Skeletal muscle tissue (tissue), 4 donors: ENCODE data around the gene XRCC6. TPM values are rescaled to one million over a fixed set of nuclear protein-coding genes. Genes with fewer than 3 reads are reported as not detected.
"Not testable (repeated sequence)": the region's sequence is repeated elsewhere in the genome, so short reads cannot be mapped to it uniquely, and the experiment has no call there.

Source experiments
- H3K27ac ChIP-seq: one replicate; pipeline ENCODE4 v1.7.0; 2013; ENCODE audit warnings: mild to moderate bottlenecking, low read depth, low read length, inconsistent platforms
- H3K27me3 ChIP-seq, 3 donors: one replicate each; pipeline ENCODE4 v1.7.0; 2013; ENCODE audit warnings: low read length in 3 of 3; ENCODE audit not compliant: control insufficient read depth in 3 of 3, insufficient read depth in 3 of 3
- H3K36me3 ChIP-seq, 3 donors: one replicate each; pipeline ENCODE4 v1.7.0; 2013; ENCODE audit warnings: low read length in 3 of 3; ENCODE audit not compliant: control insufficient read depth in 3 of 3, insufficient read depth in 3 of 3
- H3K4me1 ChIP-seq, 3 donors: one replicate each; pipeline ENCODE4 v1.7.0; 2013; ENCODE audit warnings: low read length in 3 of 3, mild to moderate bottlenecking in 3 of 3; ENCODE audit not compliant: control insufficient read depth in 3 of 3, insufficient read depth in 3 of 3
- H3K4me3 ChIP-seq, 3 donors: one replicate each; pipeline ENCODE4 v1.7.0; 2013; ENCODE audit warnings: low read length in 3 of 3
- H3K9ac ChIP-seq, 3 donors: one replicate each; pipeline ENCODE4 v1.7.0; 2013; ENCODE audit warnings: low read length in 3 of 3, mild to moderate bottlenecking in 3 of 3, moderate library complexity in 2 of 3, low read depth in 1 of 3
- H3K9me3 ChIP-seq, 3 donors: one replicate each; pipeline ENCODE4 v1.7.0; 2013; ENCODE audit warnings: low read length in 3 of 3; ENCODE audit not compliant: control insufficient read depth in 3 of 3
- total RNA-seq: library from RNA; depleted of rRNA; stranded (reverse); fragments of >200 nt; gene quantifications from one replicate; pipeline ENCODE4 v1.2.3, GENCODE V29; 2014
- donor health status: Osteomylitis.

The XRCC6 gene
- total RNA-seq, 1 donor from 2014 or later: 287 TPM

- Histone ChIP-seq H3K27ac (no peak overlapping the region), H3K4me3 (no peak overlapping the region), H3K9me3 (no peaks in the 10 kb centered on the region), H3K27me3 (no peaks in the 10 kb centered on the region), H3K4me1 (peaks cover 5 to 14% (median 10%) of the 10 kb centered on the region in 3 donors), H3K9ac (no peak overlapping the region), H3K36me3 (peaks cover 50 to 82% (median 79%) of the 10 kb centered on the region in 3 donors)
Observed at GRCh38 chr22:41659941-41660340, 38.8 kb downstream of the XRCC6 start.

GRCh38 chr22:41660416-41660815 lies 39.3 kb downstream of the XRCC6 start:
- Histone ChIP-seq H3K27me3 (no peaks in the 10 kb centered on the region), H3K27ac (peak overlapping the region; percentile 9), H3K9ac (no peak overlapping the region), H3K36me3 (peaks cover 50 to 81% (median 77%) of the 10 kb centered on the region in 3 donors), H3K4me1 (peaks cover 5 to 14% (median 10%) of the 10 kb centered on the region in 3 donors), H3K9me3 (no peaks in the 10 kb centered on the region), H3K4me3 (no peak overlapping the region)

- peaks cover 5 to 14% (median 10%) of the 10 kb centered on the region in 3 donors for H3K4me1 ChIP-seq
- peaks cover 45 to 76% (median 72%) of the 10 kb centered on the region in 3 donors for H3K36me3 ChIP-seq
- H3K9ac ChIP-seq: no peak overlapping the region
- no peak overlapping the region for H3K4me3 ChIP-seq
- H3K27me3 ChIP-seq: no peaks in the 10 kb centered on the region
- no peaks in the 10 kb centered on the region for H3K9me3 ChIP-seq
- H3K27ac ChIP-seq: no peak overlapping the region
Observed at GRCh38 chr22:41661088-41661487, 40.0 kb downstream of the XRCC6 start.

- H3K36me3 ChIP-seq: peaks cover 42 to 74% (median 67%) of the 10 kb centered on the region in 3 donors
- no peaks in the 10 kb centered on the region for H3K27me3 ChIP-seq
- H3K9ac ChIP-seq: no peak overlapping the region
- peaks cover 8 to 17% (median 10%) of the 10 kb centered on the region in 3 donors for H3K4me1 ChIP-seq
- H3K4me3 ChIP-seq: no peak overlapping the region
- no peaks in the 10 kb centered on the region for H3K9me3 ChIP-seq
- H3K27ac ChIP-seq: no peak overlapping the region
Observed at GRCh38 chr22:41661713-41662112, 40.6 kb downstream of the XRCC6 start.

- not testable (repeated sequence) for H3K9ac ChIP-seq, H3K27ac ChIP-seq, H3K9me3 ChIP-seq, H3K4me3 ChIP-seq, H3K27me3 ChIP-seq
- Histone ChIP-seq H3K4me1 (peaks cover 13 to 20% (median 16%) of the 10 kb centered on the region in 3 donors), H3K36me3 (peaks cover 27 to 57% (median 50%) of the 10 kb centered on the region in 3 donors)
Observed at GRCh38 chr22:41663594-41663993, 42.5 kb downstream of the XRCC6 start.

- Histone ChIP-seq H3K9me3 (no peaks in the 10 kb centered on the region), H3K4me3 (no peak overlapping the region), H3K27ac (no peak overlapping the region), H3K4me1 (peaks cover 10 to 20% (median 16%) of the 10 kb centered on the region in 3 donors), H3K9ac (no peak overlapping the region), H3K27me3 (no peaks in the 10 kb centered on the region), H3K36me3 (peaks cover 26 to 51% (median 46%) of the 10 kb centered on the region in 3 donors)
Observed at GRCh38 chr22:41664490-41664889, 43.4 kb downstream of the XRCC6 start.

GRCh38 chr22:41664951-41665350 lies 43.9 kb downstream of the XRCC6 start:
- no peak overlapping the region for H3K4me3 ChIP-seq
- no peak overlapping the region for H3K9ac ChIP-seq
- H3K36me3 ChIP-seq: peaks cover 25 to 48% (median 41%) of the 10 kb centered on the region in 3 donors
- peaks cover 10 to 15% (median 13%) of the 10 kb centered on the region in 3 donors for H3K4me1 ChIP-seq
- H3K9me3 ChIP-seq: no peaks in the 10 kb centered on the region
- H3K27ac ChIP-seq: no peak overlapping the region
- H3K27me3 ChIP-seq: no peaks in the 10 kb centered on the region

GRCh38 chr22:41668971-41669911 lies 48.1 kb downstream of the XRCC6 start:
- H3K27ac ChIP-seq: no peak overlapping the region
- H3K27me3 ChIP-seq: no peaks in the 10 kb centered on the region
- H3K9ac ChIP-seq: no peak overlapping the region
- no peaks in the 10 kb centered on the region for H3K9me3 ChIP-seq
- H3K4me3 ChIP-seq: no peak overlapping the region
- H3K4me1 ChIP-seq: peaks cover 6 to 7% (median 6%) of the 10 kb centered on the region in 3 donors
- H3K36me3 ChIP-seq: peaks cover 11 to 20% (median 11%) of the 10 kb centered on the region in 3 donors

- H3K4me3 ChIP-seq, H3K27me3 ChIP-seq, H3K27ac ChIP-seq, H3K4me1 ChIP-seq, H3K9me3 ChIP-seq, H3K9ac ChIP-seq: not testable (repeated sequence)
- peaks cover 7 to 21% (median 21%) of the 10 kb centered on the region in 3 donors for H3K36me3 ChIP-seq
Observed at GRCh38 chr22:41672096-41672495, 51.0 kb downstream of the XRCC6 start.
